Measurements from ENCODE around the gene SOHLH1. TPM values are rescaled to one million over a fixed set of nuclear protein-coding genes. Genes with fewer than 3 reads are reported as not detected.

The SOHLH1 gene
- polyA plus RNA-seq, 3 donors: not detected

GRCh38 chr9:135708164-135708563 lies 8.9 kb upstream of the SOHLH1 start:
- 86 to 90% (median 88%) methylated on average over 4 of the region's 4 CpGs for WGBS, 3 donors
- no peak overlapping the region for H3K27ac ChIP-seq (ENCODE audit: low read depth, low read length)

- H3K27ac ChIP-seq (ENCODE audit: low read depth, low read length): no peak overlapping the region
- WGBS, 3 donors: 35 to 47% (median 39%) methylated on average over 23 of the region's 23 CpGs
These were observed 8.2 kb upstream of the SOHLH1 start for GRCh38 chr9:135707252-135708138.

GRCh38 chr9:135706288-135706687 lies 7.0 kb upstream of the SOHLH1 start:
- 59 to 85% (median 84%) methylated on average over 9 of the region's 9 CpGs for WGBS, 3 donors
- H3K27ac ChIP-seq (ENCODE audit: low read depth, low read length): no peak overlapping the region

- H3K27ac ChIP-seq (ENCODE audit: low read depth, low read length): no peak overlapping the region
- 23 to 70% (median 65%) methylated on average over 14 of the region's 14 CpGs for WGBS, 3 donors
These were observed 6.1 kb upstream of the SOHLH1 start for GRCh38 chr9:135705376-135705775.

- H3K27ac ChIP-seq (ENCODE audit: low read depth, low read length): no peak overlapping the region
- 65 to 82% (median 70%) methylated on average over 5 of the region's 5 CpGs for WGBS, 3 donors
These were observed 5.2 kb upstream of the SOHLH1 start for GRCh38 chr9:135704483-135704882.

- WGBS, 3 donors: 28 to 64% (median 34%) methylated on average over 14 of the region's 14 CpGs
- no peak overlapping the region for H3K27ac ChIP-seq (ENCODE audit: low read depth, low read length)
These were observed 4.4 kb upstream of the SOHLH1 start for GRCh38 chr9:135703726-135704125.

GRCh38 chr9:135701959-135702721 lies 2.9 kb upstream of the SOHLH1 start, which contains the start of gene KCNT1:
TSS of gene KCNT1 (plus strand) at chr9:135702185. CDS start at chr9:135702259, 74 bp downstream.
- H3K27ac ChIP-seq (ENCODE audit: low read depth, low read length): no peak within 1 kb of the TSS
- WGBS, 3 donors: 11 to 14% (median 13%) methylated on average over 61 to 66 of the region's 66 CpGs

GRCh38 chr9:135701067-135701958 lies 2.0 kb upstream of the SOHLH1 start:
- no peak overlapping the region for H3K27ac ChIP-seq (ENCODE audit: low read depth, low read length)
- 19 to 21% (median 20%) methylated on average over 39 to 40 of the region's 40 CpGs for WGBS, 3 donors

GRCh38 chr9:135700525-135700924 lies 1.2 kb upstream of the SOHLH1 start:
- WGBS, 3 donors: 57 to 64% (median 62%) methylated on average over 15 of the region's 15 CpGs
- H3K27ac ChIP-seq (ENCODE audit: low read depth, low read length): no peak overlapping the region

- no peak overlapping the region for H3K27ac ChIP-seq (ENCODE audit: low read depth, low read length)
- 50 to 77% (median 73%) methylated on average over 19 of the region's 19 CpGs for WGBS, 3 donors
These were observed 514 bp downstream of the SOHLH1 start for GRCh38 chr9:135698767-135699166.

- no peak overlapping the region for H3K27ac ChIP-seq (ENCODE audit: low read depth, low read length)
- WGBS, 3 donors: 61 to 64% (median 63%) methylated on average over 21 of the region's 21 CpGs
These were observed 1.0 kb downstream of the SOHLH1 start for GRCh38 chr9:135698236-135698635.

GRCh38 chr9:135697226-135697625 lies 2.1 kb downstream of the SOHLH1 start:
- WGBS, 3 donors: 71 to 77% (median 77%) methylated on average over 15 of the region's 15 CpGs
- no peak overlapping the region for H3K27ac ChIP-seq (ENCODE audit: low read depth, low read length)

- H3K27ac ChIP-seq (ENCODE audit: low read depth, low read length): no peak overlapping the region
- WGBS, 3 donors: 70 to 78% (median 75%) methylated on average over 16 of the region's 16 CpGs
These were observed 2.8 kb downstream of the SOHLH1 start for GRCh38 chr9:135696446-135696845.

GRCh38 chr9:135695642-135696041 lies 3.6 kb downstream of the SOHLH1 start:
- 73 to 80% (median 79%) methylated on average over 12 of the region's 12 CpGs for WGBS, 3 donors

GRCh38 chr9:135695036-135695435 lies 4.2 kb downstream of the SOHLH1 start:
- H3K27ac ChIP-seq (ENCODE audit: low read depth, low read length): no peak overlapping the region
- 69 to 83% (median 82%) methylated on average over 16 of the region's 16 CpGs for WGBS, 3 donors

More at GRCh38 chr9:135695642-135696041, 3.6 kb downstream of the SOHLH1 start:
- no peak overlapping the region for H3K27ac ChIP-seq (ENCODE audit: low read depth, low read length)

- 49 to 56% (median 53%) methylated on average over 18 of the region's 18 CpGs for WGBS, 3 donors
These were observed 4.9 kb downstream of the SOHLH1 start for GRCh38 chr9:135694414-135694813.

GRCh38 chr9:135693771-135694170 lies 5.5 kb downstream of the SOHLH1 start:
- WGBS, 3 donors: 65 to 79% (median 74%) methylated on average over 11 of the region's 11 CpGs
- H3K27ac ChIP-seq (ENCODE audit: low read depth, low read length): no peak overlapping the region

More at GRCh38 chr9:135694414-135694813, 4.9 kb downstream of the SOHLH1 start:
- H3K27ac ChIP-seq (ENCODE audit: low read depth, low read length): no peak overlapping the region

GRCh38 chr9:135693265-135693664 lies 6.0 kb downstream of the SOHLH1 start:
- no peak overlapping the region for H3K27ac ChIP-seq (ENCODE audit: low read depth, low read length)
- 63 to 76% (median 76%) methylated on average over 16 of the region's 16 CpGs for WGBS, 3 donors
